Ovary (tissue), 3 donors: Measurements from ENCODE around the gene COL5A3.

Experiments used
- CTCF ChIP-seq, 3 donors: fragments of 450-650 bp in 2 of 3; fragments of 200-600 bp in 1 of 3; IDR thresholded peaks; one replicate each; pipeline versions ENCODE4 v1.5.1 to v1.8.0; 2016 to 2022; ENCODE audit warnings: antibody characterized with exemption in 3 of 3, mild to moderate bottlenecking in 1 of 3
- EP300 ChIP-seq: sonication (generic); formaldehyde crosslinking; IDR thresholded peaks from one replicate; pipeline ENCODE4 v1.6.1; 2017; ENCODE audit warnings: antibody characterized with exemption
- POLR2A ChIP-seq: fragments of 450-650 bp; IDR thresholded peaks from one replicate; pipeline ENCODE4 v1.6.1; 2017; ENCODE audit warnings: antibody characterized with exemption, mild to moderate bottlenecking, moderate library complexity
- donor health status: DM: no; HTN: no; CAD: no.

GRCh38 chr19:10013316-10013715 lies 3.0 kb upstream of the COL5A3 start, which contains the start of gene RDH8:
- no peak for TF ChIP-seq CTCF (IDR thresholded peaks at IDR 0.05)
- no peak for TF ChIP-seq POLR2A
- TF ChIP-seq EP300: no peak
